Transverse colon (tissue), 4 donors: ENCODE data around the gene RASGRP3.

Experiments used
- EP300 ChIP-seq: sonication (generic); formaldehyde crosslinking; IDR thresholded peaks from one replicate; pipeline ENCODE4 v1.6.1; 2017; ENCODE audit warnings: antibody characterized with exemption, low read depth
- POLR2A ChIP-seq: fragments of 450-650 bp; IDR thresholded peaks from one replicate; pipeline ENCODE4 v1.6.1; 2016; ENCODE audit warnings: antibody characterized with exemption, mild to moderate bottlenecking, moderate library complexity
- POLR2AphosphoS5 ChIP-seq, 3 donors: sonication (generic); formaldehyde crosslinking; IDR thresholded peaks; one replicate each; pipeline ENCODE4 v1.6.1; 2016; ENCODE audit warnings: antibody characterized with exemption in 3 of 3
- TF ChIP-seq, protein P1 (sequence below), 5 experiments: fragments of 200-600 bp in 3 of 5; fragments of 450-650 bp in 2 of 5; sonication (generic) in 3 of 5; IDR thresholded peaks; 1 replicate in 2 of 5; 2 replicates in 3 of 5; pipeline ENCODE4 v1.5.1; 2016 to 2017; ENCODE audit warnings: antibody characterized with exemption in 5 of 5, inconsistent platforms in 3 of 5, mild to moderate bottlenecking in 2 of 5, moderate library complexity in 1 of 5

DNA sequence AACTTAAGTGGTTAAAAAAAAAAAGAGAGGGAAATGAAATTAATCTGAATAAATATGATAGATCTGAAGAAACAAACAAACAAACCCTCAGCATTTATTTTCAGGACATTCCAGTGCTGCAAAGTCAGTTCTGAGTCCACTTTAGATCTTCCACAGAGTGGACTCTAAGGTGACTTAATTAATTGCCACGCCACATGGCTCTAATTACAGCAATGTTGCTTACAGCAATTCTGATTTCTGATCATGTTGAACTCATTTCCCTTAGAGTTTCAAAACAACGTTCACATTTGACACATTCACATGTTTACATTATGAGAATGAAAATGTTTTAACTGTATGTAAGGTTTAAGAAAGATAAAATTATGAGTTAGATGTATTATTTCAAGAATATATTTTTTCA is 38.6 kb upstream of the RASGRP3 start:
- TF ChIP-seq, protein P1, sequence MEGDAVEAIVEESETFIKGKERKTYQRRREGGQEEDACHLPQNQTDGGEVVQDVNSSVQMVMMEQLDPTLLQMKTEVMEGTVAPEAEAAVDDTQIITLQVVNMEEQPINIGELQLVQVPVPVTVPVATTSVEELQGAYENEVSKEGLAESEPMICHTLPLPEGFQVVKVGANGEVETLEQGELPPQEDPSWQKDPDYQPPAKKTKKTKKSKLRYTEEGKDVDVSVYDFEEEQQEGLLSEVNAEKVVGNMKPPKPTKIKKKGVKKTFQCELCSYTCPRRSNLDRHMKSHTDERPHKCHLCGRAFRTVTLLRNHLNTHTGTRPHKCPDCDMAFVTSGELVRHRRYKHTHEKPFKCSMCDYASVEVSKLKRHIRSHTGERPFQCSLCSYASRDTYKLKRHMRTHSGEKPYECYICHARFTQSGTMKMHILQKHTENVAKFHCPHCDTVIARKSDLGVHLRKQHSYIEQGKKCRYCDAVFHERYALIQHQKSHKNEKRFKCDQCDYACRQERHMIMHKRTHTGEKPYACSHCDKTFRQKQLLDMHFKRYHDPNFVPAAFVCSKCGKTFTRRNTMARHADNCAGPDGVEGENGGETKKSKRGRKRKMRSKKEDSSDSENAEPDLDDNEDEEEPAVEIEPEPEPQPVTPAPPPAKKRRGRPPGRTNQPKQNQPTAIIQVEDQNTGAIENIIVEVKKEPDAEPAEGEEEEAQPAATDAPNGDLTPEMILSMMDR (IDR thresholded peaks at IDR 0.05) = no peak
- TF ChIP-seq POLR2A (no peak), EP300 (no peak), POLR2AphosphoS5 (IDR thresholded peaks at IDR 0.05) (no peak)
